Measurements from ENCODE around the gene BAIAP3.
A peak's percentile ranks its signal among the peaks of the same experiment; 100 is the strongest.

Gene BAIAP3

GRCh38 chr16:1300664-1301476, 32.6 kb upstream of the BAIAP3 start:
- DNase-seq (ENCODE audit: low read depth): peak; percentile 67

- DNase-seq (ENCODE audit: low read depth): no peak
These were observed 31.9 kb upstream of the BAIAP3 start for GRCh38 chr16:1301562-1301961.

- DNase-seq (ENCODE audit: low read depth): no peak
These were observed 27.6 kb upstream of the BAIAP3 start for GRCh38 chr16:1305823-1306222.

- DNase-seq (ENCODE audit: low read depth): no peak
These were observed 27.1 kb upstream of the BAIAP3 start for GRCh38 chr16:1306334-1306733.

- DNase-seq (ENCODE audit: low read depth): no peak
These were observed 25.1 kb upstream of the BAIAP3 start for GRCh38 chr16:1308036-1308976.

GRCh38 chr16:1308977-1309885, 24.2 kb upstream of the BAIAP3 start, which contains the start of gene UBE2I:
TSS of gene UBE2I (plus strand) at chr16:1309636. CDS start at chr16:1314031, 4,395 bp downstream.
- peak; percentile 92 for DNase-seq (ENCODE audit: low read depth)

- DNase-seq (ENCODE audit: low read depth): peak; percentile 50
These were observed 23.3 kb upstream of the BAIAP3 start for GRCh38 chr16:1309888-1310831.

- DNase-seq (ENCODE audit: low read depth): no peak
These were observed 22.6 kb upstream of the BAIAP3 start for GRCh38 chr16:1310832-1311200.

- DNase-seq (ENCODE audit: low read depth): no peak
These were observed 22.2 kb upstream of the BAIAP3 start for GRCh38 chr16:1311212-1311737.

GRCh38 chr16:1311738-1312466, 21.5 kb upstream of the BAIAP3 start:
- DNase-seq (ENCODE audit: low read depth): no peak

GRCh38 chr16:1312467-1312816, 21.0 kb upstream of the BAIAP3 start:
- DNase-seq (ENCODE audit: low read depth): no peak

GRCh38 chr16:1312903-1313302, 20.5 kb upstream of the BAIAP3 start:
- DNase-seq (ENCODE audit: low read depth): no peak

- no peak for DNase-seq (ENCODE audit: low read depth)
These were observed 19.6 kb upstream of the BAIAP3 start for GRCh38 chr16:1313721-1314369.

GRCh38 chr16:1314399-1315068, 18.9 kb upstream of the BAIAP3 start:
- DNase-seq (ENCODE audit: low read depth): no peak

- no peak for DNase-seq (ENCODE audit: low read depth)
These were observed 18.1 kb upstream of the BAIAP3 start for GRCh38 chr16:1315081-1316032.

- DNase-seq (ENCODE audit: low read depth): no peak
These were observed 17.4 kb upstream of the BAIAP3 start for GRCh38 chr16:1316033-1316405.

- DNase-seq (ENCODE audit: low read depth): no peak
These were observed 15.8 kb upstream of the BAIAP3 start for GRCh38 chr16:1317479-1318267.
